ENCODE results near the gene PNN.
A peak's percentile ranks its signal among the peaks of the same experiment; 100 is the strongest.
"Not testable (repeated sequence)": the region's sequence is repeated elsewhere in the genome, so short reads cannot be mapped to it uniquely, and the experiment has no call there.

Gene PNN

GRCh38 chr14:39174560-39175444, at the start of gene PNN:
PNN (plus strand) TSS chr14:39175254; CDS start chr14:39175280, 26 bp downstream.
- peak within 1 kb of the TSS; percentile 93 for H3K27ac Mint-ChIP-seq
- peak within 1 kb of the TSS; percentile 88 for H3K4me3 Mint-ChIP-seq
- H3K4me1 Mint-ChIP-seq: peaks cover 7% of the 10 kb centered on the region
- peak; percentile 97 for ATAC-seq
- H3K9me3 Mint-ChIP-seq: no peaks in the 10 kb centered on the region
- no peaks in the 10 kb centered on the region for H3K27me3 Mint-ChIP-seq
- H3K36me3 Mint-ChIP-seq: peaks cover 24% of the 10 kb centered on the region

GRCh38 chr14:39137835-39138234, 37.2 kb upstream of the PNN start:
- Mint-ChIP-seq H3K4me1 (peaks cover 10% of the 10 kb centered on the region), H3K36me3 (peaks cover 53% of the 10 kb centered on the region)
- not testable (repeated sequence) for H3K27me3 Mint-ChIP-seq, H3K4me3 Mint-ChIP-seq, H3K9me3 Mint-ChIP-seq, H3K27ac Mint-ChIP-seq, ATAC-seq

- ATAC-seq: no peak
- Mint-ChIP-seq H3K9me3 (peaks cover 3% of the 10 kb centered on the region), H3K36me3 (peaks cover 57% of the 10 kb centered on the region), H3K27me3 (no peaks in the 10 kb centered on the region), H3K27ac (no peak overlapping the region), H3K4me1 (peaks cover 10% of the 10 kb centered on the region), H3K4me3 (no peak overlapping the region)
Measured at GRCh38 chr14:39138440-39138839, 36.6 kb upstream of the PNN start.

- H3K36me3 Mint-ChIP-seq: peaks cover 57% of the 10 kb centered on the region
- no peaks in the 10 kb centered on the region for H3K27me3 Mint-ChIP-seq
- H3K9me3 Mint-ChIP-seq: peaks cover 3% of the 10 kb centered on the region
- no peak overlapping the region for H3K4me3 Mint-ChIP-seq
- H3K27ac Mint-ChIP-seq: no peak overlapping the region
- H3K4me1 Mint-ChIP-seq: peaks cover 10% of the 10 kb centered on the region
- ATAC-seq: no peak
Measured at GRCh38 chr14:39140170-39140569, 34.9 kb upstream of the PNN start.

- not testable (repeated sequence) for H3K4me3 Mint-ChIP-seq, H3K27me3 Mint-ChIP-seq, ATAC-seq, H3K9me3 Mint-ChIP-seq, H3K27ac Mint-ChIP-seq
- Mint-ChIP-seq H3K4me1 (peaks cover 10% of the 10 kb centered on the region), H3K36me3 (peaks cover 60% of the 10 kb centered on the region)
Measured at GRCh38 chr14:39141623-39142022, 33.4 kb upstream of the PNN start.

GRCh38 chr14:39143226-39143625, 31.8 kb upstream of the PNN start:
- H3K9me3 Mint-ChIP-seq, H3K27ac Mint-ChIP-seq, H3K4me3 Mint-ChIP-seq, ATAC-seq, H3K27me3 Mint-ChIP-seq: not testable (repeated sequence)
- Mint-ChIP-seq H3K4me1 (peaks cover 10% of the 10 kb centered on the region), H3K36me3 (peaks cover 64% of the 10 kb centered on the region)

- peaks cover 58% of the 10 kb centered on the region for H3K36me3 Mint-ChIP-seq
- H3K4me3 Mint-ChIP-seq: no peak overlapping the region
- peaks cover 3% of the 10 kb centered on the region for H3K9me3 Mint-ChIP-seq
- H3K4me1 Mint-ChIP-seq: peaks cover 7% of the 10 kb centered on the region
- no peak overlapping the region for H3K27ac Mint-ChIP-seq
- ATAC-seq: no peak
- H3K27me3 Mint-ChIP-seq: no peaks in the 10 kb centered on the region
Measured at GRCh38 chr14:39145266-39145966, 29.6 kb upstream of the PNN start.

- H3K4me1 Mint-ChIP-seq: no peaks in the 10 kb centered on the region
- no peaks in the 10 kb centered on the region for H3K27me3 Mint-ChIP-seq
- no peaks in the 10 kb centered on the region for H3K9me3 Mint-ChIP-seq
- no peak overlapping the region for H3K27ac Mint-ChIP-seq
- H3K36me3 Mint-ChIP-seq: peaks cover 28% of the 10 kb centered on the region
- no peak for ATAC-seq
- no peak overlapping the region for H3K4me3 Mint-ChIP-seq
Measured at GRCh38 chr14:39154594-39155189, 20.4 kb upstream of the PNN start.

- H3K4me1 Mint-ChIP-seq: peaks cover 17% of the 10 kb centered on the region
- H3K27me3 Mint-ChIP-seq: no peaks in the 10 kb centered on the region
- peaks cover 36% of the 10 kb centered on the region for H3K36me3 Mint-ChIP-seq
- ATAC-seq: no peak
- no peak overlapping the region for H3K4me3 Mint-ChIP-seq
- no peaks in the 10 kb centered on the region for H3K9me3 Mint-ChIP-seq
- no peak overlapping the region for H3K27ac Mint-ChIP-seq
Measured at GRCh38 chr14:39157491-39157890, 17.6 kb upstream of the PNN start.

- Mint-ChIP-seq H3K4me3 (no peak overlapping the region), H3K9me3 (no peaks in the 10 kb centered on the region), H3K36me3 (peaks cover 36% of the 10 kb centered on the region), H3K4me1 (peaks cover 23% of the 10 kb centered on the region), H3K27ac (no peak overlapping the region), H3K27me3 (no peaks in the 10 kb centered on the region)
- no peak for ATAC-seq
Measured at GRCh38 chr14:39158222-39158858, 16.7 kb upstream of the PNN start.

- Mint-ChIP-seq H3K4me1 (peaks cover 25% of the 10 kb centered on the region), H3K27ac (no peak overlapping the region), H3K27me3 (no peaks in the 10 kb centered on the region), H3K4me3 (no peak overlapping the region), H3K9me3 (no peaks in the 10 kb centered on the region), H3K36me3 (peaks cover 43% of the 10 kb centered on the region)
- no peak for ATAC-seq
Measured at GRCh38 chr14:39160494-39160893, 14.6 kb upstream of the PNN start.

- Mint-ChIP-seq H3K36me3 (peaks cover 31% of the 10 kb centered on the region), H3K4me3 (peak overlapping the region; percentile 44), H3K4me1 (peaks cover 42% of the 10 kb centered on the region)
- not testable (repeated sequence) for ATAC-seq, H3K9me3 Mint-ChIP-seq, H3K27ac Mint-ChIP-seq, H3K27me3 Mint-ChIP-seq
Measured at GRCh38 chr14:39167797-39168320, 7.2 kb upstream of the PNN start.

GRCh38 chr14:39168591-39168990, 6.5 kb upstream of the PNN start:
- Mint-ChIP-seq H3K9me3 (no peaks in the 10 kb centered on the region), H3K36me3 (peaks cover 28% of the 10 kb centered on the region), H3K27ac (peak overlapping the region; percentile 99), H3K4me3 (peak overlapping the region; percentile 69), H3K27me3 (no peaks in the 10 kb centered on the region), H3K4me1 (peaks cover 40% of the 10 kb centered on the region)
- ATAC-seq: no peak

GRCh38 chr14:39169541-39169900, 5.5 kb upstream of the PNN start:
- peaks cover 46% of the 10 kb centered on the region for H3K4me1 Mint-ChIP-seq
- H3K9me3 Mint-ChIP-seq: no peaks in the 10 kb centered on the region
- peak overlapping the region; percentile 94 for H3K4me3 Mint-ChIP-seq
- H3K36me3 Mint-ChIP-seq: peaks cover 22% of the 10 kb centered on the region
- ATAC-seq: no peak
- H3K27ac Mint-ChIP-seq: peak overlapping the region; percentile 99
- no peaks in the 10 kb centered on the region for H3K27me3 Mint-ChIP-seq

GRCh38 chr14:39173198-39173597, 1.9 kb upstream of the PNN start:
- peaks cover 23% of the 10 kb centered on the region for H3K4me1 Mint-ChIP-seq
- H3K9me3 Mint-ChIP-seq: no peaks in the 10 kb centered on the region
- ATAC-seq: no peak
- no peaks in the 10 kb centered on the region for H3K27me3 Mint-ChIP-seq
- peak overlapping the region; percentile 93 for H3K27ac Mint-ChIP-seq
- no peak overlapping the region for H3K4me3 Mint-ChIP-seq
- peaks cover 22% of the 10 kb centered on the region for H3K36me3 Mint-ChIP-seq
